BLaER1 treated with 17β-estradiol and CSF1 and Interleukin-3, amounts not matched to agents 10 nM and 100 nM (cell line): Measurements from ENCODE around the gene PRR18.

ENCODE experiments used
- H3K27ac ChIP-seq, 11 experiments: shearing (Covaris generic); formaldehyde crosslinking; 2 replicates each; pipeline ENCODE4 v1.8.1; 2022
- H3K27me3 ChIP-seq, 11 experiments: shearing (Covaris generic); formaldehyde crosslinking; 2 replicates each; pipeline ENCODE4 v1.8.1; 2022
- H3K36me3 ChIP-seq, 11 experiments: shearing (Covaris generic); formaldehyde crosslinking; 2 replicates each; pipeline ENCODE4 v1.8.1; 2022
- H3K4me1 ChIP-seq, 10 experiments: shearing (Covaris generic); formaldehyde crosslinking; 2 replicates each; pipeline ENCODE4 v1.8.1; 2022
- H3K4me2 ChIP-seq, 11 experiments: shearing (Covaris generic); formaldehyde crosslinking; 2 replicates each; pipeline ENCODE4 v1.8.1; 2022
- H3K4me3 ChIP-seq, 10 experiments: shearing (Covaris generic); formaldehyde crosslinking; 2 replicates each; pipeline ENCODE4 v1.8.1; 2022
- H3K9ac ChIP-seq, 11 experiments: shearing (Covaris generic); formaldehyde crosslinking; 2 replicates each; pipeline ENCODE4 v1.8.1; 2022
- H3K9me3 ChIP-seq, 11 experiments: shearing (Covaris generic); formaldehyde crosslinking; replicated peaks in 1 of 11; 2 replicates each; pipeline ENCODE4 v1.8.1; 2022
- H4K20me1 ChIP-seq, 11 experiments: shearing (Covaris generic); formaldehyde crosslinking; 2 replicates each; pipeline ENCODE4 v1.8.1; 2022
- Cebpa-rat ChIP-seq, 11 experiments: shearing (Covaris generic); IDR thresholded peaks; 2 replicates each; pipeline ENCODE4 v1.8.1; 2022

The PRR18 gene

GRCh38 chr6:166308033-166308768 is at the start of gene PRR18:
TSS of gene PRR18 (minus strand) at chr6:166308392. CDS start at chr6:166308142, 250 bp downstream.
- Histone ChIP-seq H3K4me3 (peak within 1 kb of the TSS; percentile 49 to 69 (median 54)), H4K20me1 (peaks cover 0 to 33% (median 20%) of the 10 kb centered on the region in 11 experiments; a peak in 12 of 22 replicates), H3K4me2 (peak within 1 kb of the TSS; percentile 84 to 99 (median 87)), H3K27ac (no peak within 1 kb of the TSS), H3K4me1 (peaks cover 0 to 16% (median 12%) of the 10 kb centered on the region in 10 experiments; a peak in 16 of 20 replicates), H3K36me3 (no peaks in the 10 kb centered on the region), H3K9ac (peak within 1 kb of the TSS in 8 of 11 experiments; percentile 17 to 61 (median 44); a peak in 8 of 22 replicates), H3K9me3 (peaks cover 0 to 14% (median 9%) of the 10 kb centered on the region in 11 experiments; a peak in 13 of 22 replicates), H3K27me3 (peaks cover 60 to 79% (median 68%) of the 10 kb centered on the region in 11 experiments)
- TF ChIP-seq Cebpa-rat (IDR thresholded peaks at IDR 0.05), result no peak

- Histone ChIP-seq H4K20me1 (no peaks in the 10 kb centered on the region), H3K9me3 (peaks cover 4 to 20% (median 13%) of the 10 kb centered on the region in 11 experiments; a peak in 20 of 22 replicates), H3K27me3 (no peaks in the 10 kb centered on the region), H3K9ac (no peak overlapping the region), H3K27ac (no peak overlapping the region), H3K36me3 (no peaks in the 10 kb centered on the region), H3K4me3 (no peak overlapping the region), H3K4me2 (peak overlapping the region in 2 of 11 experiments; percentile 5 to 38; a peak in 3 of 22 replicates), H3K4me1 (peaks cover 0 to 9% (median 4%) of the 10 kb centered on the region in 10 experiments; a peak in 16 of 20 replicates)
- TF ChIP-seq Cebpa-rat (IDR thresholded peaks at IDR 0.05), result no peak
These were observed 47.4 kb upstream of the PRR18 start for GRCh38 chr6:166355552-166355951.

GRCh38 chr6:166354965-166355364 is 46.8 kb upstream of the PRR18 start:
- Histone ChIP-seq H3K9me3 (peaks cover 10 to 26% (median 19%) of the 10 kb centered on the region in 11 experiments), H3K27me3 (no peaks in the 10 kb centered on the region), H3K36me3 (no peaks in the 10 kb centered on the region), H3K27ac (no peak overlapping the region), H4K20me1 (no peaks in the 10 kb centered on the region), H3K9ac (no peak overlapping the region), H3K4me1 (peaks cover 0 to 4% (median 0%) of the 10 kb centered on the region in 10 experiments; a peak in 3 of 20 replicates), H3K4me3 (no peak overlapping the region), H3K4me2 (no peak overlapping the region)
- TF ChIP-seq Cebpa-rat (IDR thresholded peaks at IDR 0.05), result no peak

- Histone ChIP-seq H3K9ac (no peak overlapping the region), H3K36me3 (no peaks in the 10 kb centered on the region), H3K27me3 (no peaks in the 10 kb centered on the region), H3K27ac (no peak overlapping the region), H4K20me1 (no peaks in the 10 kb centered on the region), H3K9me3 (peaks cover 18 to 32% (median 23%) of the 10 kb centered on the region in 11 experiments), H3K4me3 (no peak overlapping the region), H3K4me1 (peaks cover 0 to 4% (median 0%) of the 10 kb centered on the region in 10 experiments; a peak in 3 of 20 replicates), H3K4me2 (no peak overlapping the region)
- TF ChIP-seq Cebpa-rat (IDR thresholded peaks at IDR 0.05), result no peak
These were observed 46.0 kb upstream of the PRR18 start for GRCh38 chr6:166354143-166354542.

GRCh38 chr6:166353507-166353906 is 45.3 kb upstream of the PRR18 start:
- no peaks in the 10 kb centered on the region for H3K27me3 ChIP-seq
- peaks cover 0 to 4% (median 0%) of the 10 kb centered on the region in 10 experiments; a peak in 3 of 20 replicates for H3K4me1 ChIP-seq
- peaks cover 14 to 28% (median 24%) of the 10 kb centered on the region in 11 experiments for H3K9me3 ChIP-seq
- H3K36me3 ChIP-seq, result no peaks in the 10 kb centered on the region; a peak in 1 of 22 replicates
- no peak overlapping the region for H3K9ac ChIP-seq
- H3K27ac ChIP-seq, result no peak overlapping the region
- no peak overlapping the region for H3K4me3 ChIP-seq
- no peak overlapping the region for H3K4me2 ChIP-seq
- H4K20me1 ChIP-seq, result no peaks in the 10 kb centered on the region
- no peak for TF ChIP-seq Cebpa-rat (IDR thresholded peaks at IDR 0.05)

- H3K4me1 ChIP-seq, result peaks cover 0 to 4% (median 0%) of the 10 kb centered on the region in 10 experiments; a peak in 3 of 20 replicates
- no peak overlapping the region for H3K27ac ChIP-seq
- no peak overlapping the region for H3K4me2 ChIP-seq
- H3K4me3 ChIP-seq, result no peak overlapping the region
- no peak overlapping the region for H3K9ac ChIP-seq
- no peaks in the 10 kb centered on the region for H3K27me3 ChIP-seq
- H3K36me3 ChIP-seq, result no peaks in the 10 kb centered on the region; a peak in 1 of 22 replicates
- peaks cover 14 to 31% (median 23%) of the 10 kb centered on the region in 11 experiments for H3K9me3 ChIP-seq
- H4K20me1 ChIP-seq, result no peaks in the 10 kb centered on the region
- TF ChIP-seq Cebpa-rat (IDR thresholded peaks at IDR 0.05), result no peak
These were observed 44.7 kb upstream of the PRR18 start for GRCh38 chr6:166352923-166353322.

- Histone ChIP-seq H3K27ac (no peak overlapping the region), H4K20me1 (no peaks in the 10 kb centered on the region), H3K4me1 (peaks cover 0 to 13% (median 4%) of the 10 kb centered on the region in 10 experiments; a peak in 10 of 20 replicates), H3K4me3 (no peak overlapping the region), H3K27me3 (no peaks in the 10 kb centered on the region), H3K9me3 (peaks cover 14 to 31% (median 23%) of the 10 kb centered on the region in 11 experiments), H3K36me3 (no peaks in the 10 kb centered on the region; a peak in 1 of 22 replicates), H3K9ac (no peak overlapping the region), H3K4me2 (no peak overlapping the region)
- TF ChIP-seq Cebpa-rat (IDR thresholded peaks at IDR 0.05), result no peak
These were observed 43.6 kb upstream of the PRR18 start for GRCh38 chr6:166351715-166352285.

- Histone ChIP-seq H3K4me2 (no peak overlapping the region), H3K9ac (no peak overlapping the region), H3K4me3 (no peak overlapping the region), H3K27me3 (no peaks in the 10 kb centered on the region), H3K9me3 (peaks cover 14 to 31% (median 23%) of the 10 kb centered on the region in 11 experiments), H4K20me1 (no peaks in the 10 kb centered on the region), H3K36me3 (no peaks in the 10 kb centered on the region; a peak in 1 of 22 replicates), H3K4me1 (peaks cover 9 to 28% (median 14%) of the 10 kb centered on the region in 10 experiments), H3K27ac (no peak overlapping the region)
- no peak for TF ChIP-seq Cebpa-rat (IDR thresholded peaks at IDR 0.05)
These were observed 40.2 kb upstream of the PRR18 start for GRCh38 chr6:166348305-166348949.

- Histone ChIP-seq H3K36me3 (no peaks in the 10 kb centered on the region; a peak in 1 of 22 replicates), H3K4me3 (no peak overlapping the region), H3K9ac (no peak overlapping the region), H4K20me1 (no peaks in the 10 kb centered on the region), H3K27me3 (no peaks in the 10 kb centered on the region), H3K4me1 (peaks cover 16 to 30% (median 19%) of the 10 kb centered on the region in 10 experiments), H3K4me2 (peak overlapping the region in 5 of 11 experiments; percentile 5 to 77 (median 39); a peak in 6 of 22 replicates), H3K27ac (no peak overlapping the region), H3K9me3 (peaks cover 14 to 31% (median 23%) of the 10 kb centered on the region in 11 experiments)
- TF ChIP-seq Cebpa-rat (IDR thresholded peaks at IDR 0.05), result no peak
These were observed 38.8 kb upstream of the PRR18 start for GRCh38 chr6:166346965-166347364.
